NB4 (cell line): ENCODE measurements around the gene FBXL13.
"Not testable (repeated sequence)": the region's sequence is repeated elsewhere in the genome, so short reads cannot be mapped to it uniquely, and the experiment has no call there.

Experiments used
- DNase-seq: peaks from one replicate; pipeline ENCODE4 v3.0.0; 2010; ENCODE audit warnings: low read depth
- H3K4me3 ChIP-seq: one replicate; pipeline ENCODE4 v1.5.1; 2011; ENCODE audit warnings: mild to moderate bottlenecking, low read depth, low read length, moderate library complexity
- CTCF ChIP-seq: IDR thresholded peaks from one replicate; pipeline ENCODE4 v1.5.1; 2012; ENCODE audit warnings: low read depth, low read length
- MAX ChIP-seq: IDR thresholded peaks from 2 replicates; pipeline ENCODE4 v1.6.1; 2011; ENCODE audit warnings: low read depth, low read length
- MYC ChIP-seq: IDR thresholded peaks from 2 replicates; pipeline ENCODE4 v1.6.1; 2011; ENCODE audit warnings: low read depth, low read length
- POLR2A ChIP-seq: IDR thresholded peaks from 2 replicates; pipeline ENCODE4 v1.6.1; 2011; ENCODE audit warnings: mild to moderate bottlenecking; ENCODE audit not compliant: insufficient read length; ENCODE audit errors: extremely low read depth

Gene FBXL13

GRCh38 chr7:103011650-103012049 lies 62.9 kb downstream of the FBXL13 start:
- no peak overlapping the region for H3K4me3 ChIP-seq
- TF ChIP-seq POLR2A (no peak), MAX (no peak)
- no peak for DNase-seq

GRCh38 chr7:103010211-103010610 lies 64.4 kb downstream of the FBXL13 start:
- TF ChIP-seq MAX (no peak), POLR2A (no peak)
- DNase-seq = no peak
- no peak overlapping the region for H3K4me3 ChIP-seq

GRCh38 chr7:103009466-103010185 lies 65.0 kb downstream of the FBXL13 start:
- no peak for DNase-seq
- no peak overlapping the region for H3K4me3 ChIP-seq
- TF ChIP-seq MYC = no peak
- no peak for TF ChIP-seq POLR2A
- TF ChIP-seq MAX = no peak
- no peak for TF ChIP-seq CTCF

GRCh38 chr7:103003004-103003403 lies 71.6 kb downstream of the FBXL13 start:
- no peak overlapping the region for H3K4me3 ChIP-seq
- TF ChIP-seq POLR2A (no peak), MYC (no peak), MAX (no peak), CTCF (no peak)
- DNase-seq = no peak

GRCh38 chr7:103001210-103001609 lies 73.4 kb downstream of the FBXL13 start:
- DNase-seq = no peak
- no peak overlapping the region for H3K4me3 ChIP-seq
- TF ChIP-seq POLR2A (no peak), CTCF (no peak), MAX (no peak), MYC (no peak)

- no peak overlapping the region for H3K4me3 ChIP-seq
- no peak for TF ChIP-seq POLR2A
- no peak for TF ChIP-seq CTCF
- TF ChIP-seq MAX = no peak
- TF ChIP-seq MYC = no peak
- no peak for DNase-seq
Measured at GRCh38 chr7:102996957-102997356, 77.6 kb downstream of the FBXL13 start.

GRCh38 chr7:102995609-102996008 lies 79.0 kb downstream of the FBXL13 start:
- not testable (repeated sequence) for DNase-seq, H3K4me3 ChIP-seq
